RWPE2 (cell line): ENCODE results near the gene PHF23.

Experiments used
- ATAC-seq: fragments of 200-7000 bp; cut with Tn5 transposase; 3 replicates; pipeline ENCODE4 v1.9.1; 2021; ENCODE audit warnings: low read depth
- DNase-seq: peaks from one replicate; pipeline ENCODE4 v3.0.0-alpha.2; 2020; ENCODE audit warnings: low spot score
- H3K27ac ChIP-seq: fragments of 450-650 bp; 2 replicates; pipeline ENCODE4 v1.5.1; 2017; ENCODE audit warnings: mild to moderate bottlenecking; ENCODE audit not compliant: poor library complexity, severe bottlenecking
- H3K27me3 ChIP-seq: fragments of 250-450 bp; sonication (Bioruptor Pico); 2 replicates; pipeline ENCODE4 v1.5.1; 2021; ENCODE audit warnings: mild to moderate bottlenecking, moderate library complexity; ENCODE audit not compliant: insufficient read depth, poor library complexity, severe bottlenecking
- H3K36me3 ChIP-seq: fragments of 250-450 bp; sonication (Bioruptor Pico); 2 replicates; pipeline ENCODE4 v1.5.1; 2020; ENCODE audit warnings: low read depth, mild to moderate bottlenecking, moderate library complexity
- H3K4me1 ChIP-seq: fragments of 250-450 bp; sonication (Bioruptor Pico); 2 replicates; pipeline ENCODE4 v1.5.1; 2021; ENCODE audit warnings: mild to moderate bottlenecking, moderate library complexity; ENCODE audit not compliant: insufficient read depth, poor library complexity, severe bottlenecking
- H3K4me3 ChIP-seq: fragments of 250-450 bp; sonication (Bioruptor Pico); 2 replicates; pipeline ENCODE4 v1.5.1; 2021; ENCODE audit warnings: mild to moderate bottlenecking, moderate library complexity; ENCODE audit not compliant: severe bottlenecking
- H3K9me3 ChIP-seq: fragments of 250-450 bp; sonication (Bioruptor Pico); 2 replicates; pipeline ENCODE4 v1.5.1; 2021; ENCODE audit warnings: mild to moderate bottlenecking, moderate library complexity; ENCODE audit not compliant: severe bottlenecking
- TF ChIP-seq, protein P1 (sequence below): fragments of 450-650 bp; IDR thresholded peaks from one replicate; pipeline ENCODE4 v1.5.1; 2017; ENCODE audit warnings: mild to moderate bottlenecking, moderate library complexity; ENCODE audit not compliant: poor library complexity, severe bottlenecking

Gene PHF23

DNA sequence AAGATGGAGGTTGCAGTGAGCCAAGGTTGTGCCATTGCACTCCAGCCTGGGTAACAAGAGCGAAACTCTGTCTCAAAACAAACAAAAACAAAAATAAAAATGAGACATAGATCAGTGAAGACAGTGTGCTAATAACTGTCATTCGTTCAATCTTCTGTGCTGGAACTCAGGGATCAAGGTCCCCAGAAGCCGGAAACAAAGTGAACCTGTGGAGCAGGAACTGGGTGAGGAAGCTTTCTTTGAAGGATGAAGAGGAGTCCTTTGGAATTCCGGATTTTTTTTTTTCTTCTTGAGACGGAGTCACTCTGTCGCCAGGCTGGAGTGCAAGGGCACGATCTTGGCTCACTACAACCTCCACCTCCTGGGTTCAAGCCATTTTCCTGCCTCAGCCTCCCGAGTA is 40.2 kb upstream of the PHF23 start:
- no peaks in the 10 kb centered on the region for H3K27me3 ChIP-seq
- ATAC-seq (no peak), DNase-seq (no peak)
- no peaks in the 10 kb centered on the region for H3K9me3 ChIP-seq
- no peaks in the 10 kb centered on the region for H3K36me3 ChIP-seq
- H3K4me1 ChIP-seq, result peaks cover 7% of the 10 kb centered on the region
- H3K27ac ChIP-seq, result peak overlapping the region; percentile 41
- no peak overlapping the region for H3K4me3 ChIP-seq
- TF ChIP-seq, protein P1, sequence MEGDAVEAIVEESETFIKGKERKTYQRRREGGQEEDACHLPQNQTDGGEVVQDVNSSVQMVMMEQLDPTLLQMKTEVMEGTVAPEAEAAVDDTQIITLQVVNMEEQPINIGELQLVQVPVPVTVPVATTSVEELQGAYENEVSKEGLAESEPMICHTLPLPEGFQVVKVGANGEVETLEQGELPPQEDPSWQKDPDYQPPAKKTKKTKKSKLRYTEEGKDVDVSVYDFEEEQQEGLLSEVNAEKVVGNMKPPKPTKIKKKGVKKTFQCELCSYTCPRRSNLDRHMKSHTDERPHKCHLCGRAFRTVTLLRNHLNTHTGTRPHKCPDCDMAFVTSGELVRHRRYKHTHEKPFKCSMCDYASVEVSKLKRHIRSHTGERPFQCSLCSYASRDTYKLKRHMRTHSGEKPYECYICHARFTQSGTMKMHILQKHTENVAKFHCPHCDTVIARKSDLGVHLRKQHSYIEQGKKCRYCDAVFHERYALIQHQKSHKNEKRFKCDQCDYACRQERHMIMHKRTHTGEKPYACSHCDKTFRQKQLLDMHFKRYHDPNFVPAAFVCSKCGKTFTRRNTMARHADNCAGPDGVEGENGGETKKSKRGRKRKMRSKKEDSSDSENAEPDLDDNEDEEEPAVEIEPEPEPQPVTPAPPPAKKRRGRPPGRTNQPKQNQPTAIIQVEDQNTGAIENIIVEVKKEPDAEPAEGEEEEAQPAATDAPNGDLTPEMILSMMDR, result no peak

DNA sequence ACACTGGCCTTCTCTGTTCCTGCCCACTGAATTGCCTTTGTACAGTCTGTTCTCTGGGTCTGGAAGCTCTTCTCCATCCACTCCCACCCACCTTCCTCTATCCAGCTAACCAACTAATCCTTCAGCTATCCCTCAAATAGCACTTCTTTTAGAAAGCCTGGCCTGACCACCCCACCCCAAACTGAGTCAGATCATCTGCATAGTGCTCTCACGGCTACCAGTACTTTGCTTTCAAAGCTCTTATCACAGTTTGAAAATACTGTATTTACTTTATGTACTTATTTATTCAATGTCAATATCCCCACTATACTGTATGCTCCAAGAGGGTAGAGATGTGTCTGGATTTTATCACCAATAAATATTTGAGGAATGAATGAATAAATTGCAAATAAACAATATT is 27.5 kb upstream of the PHF23 start:
- Histone ChIP-seq H3K27me3 (no peaks in the 10 kb centered on the region), H3K27ac (no peak overlapping the region), H3K4me3 (no peak overlapping the region), H3K36me3 (no peaks in the 10 kb centered on the region), H3K9me3 (no peaks in the 10 kb centered on the region), H3K4me1 (peaks cover 8% of the 10 kb centered on the region)
- DNase-seq, result no peak
- TF ChIP-seq, protein P1, result no peak
- ATAC-seq, result no peak

DNA sequence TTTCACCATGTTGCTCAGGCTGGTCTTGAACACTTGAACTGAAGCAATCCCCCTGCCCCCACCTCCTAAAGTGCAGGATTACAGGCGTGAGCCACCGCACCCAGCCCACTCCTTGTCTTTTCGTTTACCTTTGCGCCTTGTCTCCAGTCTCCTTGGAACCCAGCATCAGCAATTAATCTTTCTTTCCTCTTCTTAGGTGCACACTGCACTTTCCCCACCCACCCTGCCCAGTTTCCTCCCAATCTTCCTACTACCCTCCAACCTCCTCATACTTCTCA is 24.5 kb upstream of the PHF23 start:
- no peaks in the 10 kb centered on the region for H3K9me3 ChIP-seq
- H3K4me1 ChIP-seq, result peaks cover 23% of the 10 kb centered on the region
- peak overlapping the region; percentile 86 for H3K27ac ChIP-seq
- TF ChIP-seq, protein P1, result no peak
- ATAC-seq (no peak), DNase-seq (no peak)
- H3K27me3 ChIP-seq, result no peaks in the 10 kb centered on the region
- H3K4me3 ChIP-seq, result peak overlapping the region; percentile 71
- H3K36me3 ChIP-seq, result peaks cover 26% of the 10 kb centered on the region

DNA sequence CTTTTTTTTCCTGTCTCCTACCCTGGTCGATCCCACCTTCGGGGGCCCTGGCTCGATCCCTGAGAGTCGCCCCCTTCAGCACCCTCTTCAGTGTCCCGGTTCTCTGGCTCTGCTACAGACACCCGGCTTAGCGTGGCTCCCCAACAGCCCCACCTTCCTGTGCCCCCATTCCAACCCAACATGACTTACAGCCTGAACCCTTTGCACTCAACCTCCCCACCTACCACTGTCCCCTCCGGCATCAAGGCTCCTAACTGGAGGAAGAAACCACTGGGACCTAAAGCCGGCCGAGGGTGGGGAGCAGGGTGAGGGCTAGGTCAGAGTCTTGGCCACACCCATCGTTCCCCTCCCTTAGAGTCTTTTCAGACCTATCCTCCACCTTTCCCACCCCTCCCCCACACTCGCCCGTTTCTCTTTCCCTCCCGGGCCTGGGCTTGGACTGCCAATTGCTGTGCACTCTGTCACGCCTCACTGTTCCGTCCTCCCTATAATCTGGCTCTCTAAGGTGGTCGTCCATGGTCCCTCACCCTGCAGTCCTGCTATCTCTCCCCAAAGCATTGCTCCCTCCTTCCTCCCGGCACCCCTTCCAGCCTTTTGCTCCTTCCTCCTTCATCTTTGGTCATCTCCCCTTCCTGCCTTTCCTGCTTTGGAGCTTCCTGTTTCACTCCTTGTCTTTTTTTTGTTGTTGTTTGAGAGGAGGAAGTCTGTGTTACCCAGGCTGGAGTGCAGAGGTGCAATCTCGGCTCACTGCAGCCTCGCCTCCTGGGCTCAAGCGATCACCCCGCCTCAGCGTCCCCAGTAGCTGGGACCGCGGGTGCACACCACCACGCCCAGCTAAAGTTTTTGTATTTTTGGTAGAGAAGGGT is 23.9 kb upstream of the PHF23 start:
- DNase-seq (no peak), ATAC-seq (peak; percentile 44)
- Histone ChIP-seq H3K27me3 (no peaks in the 10 kb centered on the region), H3K4me3 (peak overlapping the region; percentile 71), H3K9me3 (no peaks in the 10 kb centered on the region), H3K4me1 (peaks cover 23% of the 10 kb centered on the region), H3K27ac (peak overlapping the region; percentile 86), H3K36me3 (peaks cover 32% of the 10 kb centered on the region)
- TF ChIP-seq, protein P1, result no peak
